Mesenchymal stem cell (in vitro differentiated cells and primary cell): ENCODE data around the gene SIRPB1.

ENCODE experiments used
- DNase-seq: peaks from one replicate; pipeline ENCODE4 v3.0.0-alpha.2; 2013
- H2AFZ ChIP-seq: one replicate; pipeline ENCODE4 v1.6.1; 2013; ENCODE audit warnings: low read depth, mild to moderate bottlenecking, control low read depth, inconsistent platforms, low read length, moderate library complexity
- H2AK5ac ChIP-seq: 2 replicates; pipeline ENCODE4 v1.6.1; 2013; ENCODE audit warnings: low read length, moderate library complexity, mild to moderate bottlenecking, inconsistent platforms; ENCODE audit not compliant: severe bottlenecking
- H2BK120ac ChIP-seq: one replicate; pipeline ENCODE4 v1.6.1; 2013; ENCODE audit warnings: low read depth, mild to moderate bottlenecking, inconsistent platforms, low read length, moderate library complexity
- H2BK12ac ChIP-seq, 2 experiments: one replicate each; pipeline ENCODE4 v1.6.1; 2013; ENCODE audit warnings: inconsistent platforms in 2 of 2, low read length in 2 of 2, mild to moderate bottlenecking in 2 of 2, moderate library complexity in 2 of 2, control low read depth in 1 of 2
- H2BK15ac ChIP-seq: one replicate; pipeline ENCODE4 v1.6.1; 2013; ENCODE audit warnings: mild to moderate bottlenecking, low read depth, inconsistent platforms; ENCODE audit not compliant: poor library complexity, severe bottlenecking
- H2BK5ac ChIP-seq: 2 replicates; pipeline ENCODE4 v1.6.1; 2013; ENCODE audit warnings: low read depth, mild to moderate bottlenecking, low read length, control low read depth, inconsistent platforms; ENCODE audit not compliant: poor library complexity, severe bottlenecking
- H3K14ac ChIP-seq, 2 experiments: one replicate each; pipeline ENCODE4 v1.6.1; 2013; ENCODE audit warnings: inconsistent platforms in 2 of 2, low read length in 2 of 2, control low read depth in 1 of 2, mild to moderate bottlenecking in 1 of 2, moderate library complexity in 1 of 2
- H3K18ac ChIP-seq, 2 experiments: one replicate each; pipeline ENCODE4 v1.6.1; 2013; ENCODE audit warnings: inconsistent platforms in 2 of 2, low read length in 2 of 2, control low read depth in 1 of 2, low read depth in 1 of 2, mild to moderate bottlenecking in 1 of 2
- H3K23ac ChIP-seq, 2 experiments: one replicate each; pipeline ENCODE4 v1.6.1; 2013; ENCODE audit warnings: inconsistent platforms in 2 of 2, low read length in 2 of 2, mild to moderate bottlenecking in 2 of 2, moderate library complexity in 2 of 2, control low read depth in 1 of 2
- H3K27ac ChIP-seq: 2 replicates; pipeline ENCODE4 v1.5.1; 2013; ENCODE audit warnings: mild to moderate bottlenecking, moderate library complexity, low read length, control low read depth, inconsistent platforms; ENCODE audit not compliant: poor library complexity, severe bottlenecking
- H3K27me3 ChIP-seq, 2 experiments: 2 replicates each; pipeline versions ENCODE4 v1.6.1 to v1.7.0; 2013; ENCODE audit warnings: low read length in 2 of 2, mild to moderate bottlenecking in 2 of 2, moderate library complexity in 2 of 2, control low read depth in 1 of 2, inconsistent platforms in 1 of 2; ENCODE audit not compliant: control insufficient read depth in 1 of 2, insufficient read depth in 1 of 2
- H3K36me3 ChIP-seq, 2 experiments: 2 replicates each; pipeline versions ENCODE4 v1.6.1 to v1.7.0; 2013; ENCODE audit warnings: low read length in 2 of 2, control low read depth in 1 of 2, inconsistent platforms in 1 of 2, low read depth in 1 of 2, mild to moderate bottlenecking in 1 of 2; ENCODE audit not compliant: insufficient read depth in 2 of 2, control insufficient read depth in 1 of 2
- H3K4ac ChIP-seq, 2 experiments: one replicate each; pipeline ENCODE4 v1.6.1; 2013; ENCODE audit warnings: inconsistent platforms in 2 of 2, low read length in 2 of 2, mild to moderate bottlenecking in 2 of 2, moderate library complexity in 2 of 2, control low read depth in 1 of 2, low read depth in 1 of 2
- H3K4me1 ChIP-seq: 2 replicates; pipeline ENCODE4 v1.6.1; 2013; ENCODE audit warnings: low read depth, low read length, control low read depth; ENCODE audit not compliant: control insufficient read depth, insufficient read depth
- H3K4me2 ChIP-seq: 2 replicates; pipeline ENCODE4 v1.6.1; 2013; ENCODE audit warnings: low read length, mild to moderate bottlenecking, inconsistent platforms; ENCODE audit not compliant: poor library complexity, severe bottlenecking
- H3K4me3 ChIP-seq, 2 experiments: 2 replicates each; pipeline versions ENCODE4 v1.5.1 to v1.7.0; 2013; ENCODE audit warnings: low read length in 2 of 2, mild to moderate bottlenecking in 2 of 2, control low read depth in 1 of 2, low read depth in 1 of 2; ENCODE audit not compliant: insufficient read depth in 1 of 2
- H3K79me1 ChIP-seq: replicated peaks from 2 replicates; pipeline ENCODE4 v1.6.1; 2013; ENCODE audit warnings: mild to moderate bottlenecking, control low read depth, low read length, inconsistent platforms; ENCODE audit not compliant: poor library complexity, severe bottlenecking
- H3K9ac ChIP-seq: 2 replicates; pipeline ENCODE4 v1.7.0; 2013; ENCODE audit warnings: mild to moderate bottlenecking, low read length, moderate library complexity
- H3K9me3 ChIP-seq: 2 replicates; pipeline ENCODE4 v1.7.0; 2013; ENCODE audit warnings: mild to moderate bottlenecking, low read length; ENCODE audit not compliant: control insufficient read depth
- H4K8ac ChIP-seq: one replicate; pipeline ENCODE4 v1.6.1; 2013; ENCODE audit warnings: inconsistent platforms, mild to moderate bottlenecking, low read length, moderate library complexity
- H4K91ac ChIP-seq: one replicate; pipeline ENCODE4 v1.6.1; 2013; ENCODE audit warnings: mild to moderate bottlenecking, low read length, inconsistent platforms
- WGBS: methylation state at CpG from one replicate; pipeline ENCODE4 v1.1.7; 2013; ENCODE audit warnings: mixed read lengths; 5-methylcytosine and 5-hydroxymethylcytosine counted together

Gene SIRPB1

GRCh38 chr20:1628621-1629020, 8.8 kb upstream of the SIRPB1 start:
- Histone ChIP-seq H4K91ac (no peak overlapping the region), H3K9me3 (no peaks in the 10 kb centered on the region), H2BK15ac (no peak overlapping the region), H3K27me3 (peaks cover 0 to 41% of the 10 kb centered on the region in 2 experiments), H2BK5ac (no peak overlapping the region), H3K18ac (no peak overlapping the region), H3K14ac (no peak overlapping the region), H3K9ac (no peak overlapping the region), H3K36me3 (no peaks in the 10 kb centered on the region), H2BK120ac (no peak overlapping the region), H3K4ac (no peak overlapping the region), H3K79me1 (no peaks in the 10 kb centered on the region), H3K4me3 (no peak overlapping the region), H4K8ac (no peak overlapping the region), H3K27ac (no peak overlapping the region), H2AFZ (no peak overlapping the region), H3K4me1 (peaks cover 2% of the 10 kb centered on the region), H2AK5ac (no peak overlapping the region), H3K23ac (no peak overlapping the region), H2BK12ac (no peak overlapping the region), H3K4me2 (no peak overlapping the region)
- 67% methylated on average over 4 of the region's 5 CpGs for WGBS
- no peak for DNase-seq

GRCh38 chr20:1627200-1627550, 7.4 kb upstream of the SIRPB1 start:
- Histone ChIP-seq H3K9me3 (no peaks in the 10 kb centered on the region), H3K4ac (no peak overlapping the region), H2BK120ac (no peak overlapping the region)

GRCh38 chr20:1626528-1627199, 6.9 kb upstream of the SIRPB1 start:
- H3K27me3 ChIP-seq, result peaks cover 0 to 41% of the 10 kb centered on the region in 2 experiments
- no peak overlapping the region for H3K23ac ChIP-seq
- H3K9me3 ChIP-seq, result no peaks in the 10 kb centered on the region
- H2AK5ac ChIP-seq, result no peak overlapping the region
- no peak overlapping the region for H3K18ac ChIP-seq
- no peak for DNase-seq
- H3K9ac ChIP-seq, result no peak overlapping the region
- H3K4me1 ChIP-seq, result peaks cover 2% of the 10 kb centered on the region
- H3K36me3 ChIP-seq, result no peaks in the 10 kb centered on the region
- no peak overlapping the region for H2AFZ ChIP-seq
- H3K27ac ChIP-seq, result no peak overlapping the region
- no peak overlapping the region for H4K8ac ChIP-seq
- H3K4me2 ChIP-seq, result no peak overlapping the region
- no peak overlapping the region for H3K4me3 ChIP-seq
- H2BK15ac ChIP-seq, result no peak overlapping the region
- no peak overlapping the region for H2BK120ac ChIP-seq
- no peak overlapping the region for H3K14ac ChIP-seq
- no peak overlapping the region for H3K4ac ChIP-seq
- H2BK5ac ChIP-seq, result no peak overlapping the region
- no peaks in the 10 kb centered on the region for H3K79me1 ChIP-seq
- H4K91ac ChIP-seq, result no peak overlapping the region
- H2BK12ac ChIP-seq, result no peak overlapping the region
- 45% methylated on average over 3 of the region's 3 CpGs for WGBS

More at GRCh38 chr20:1627200-1627550, 7.4 kb upstream of the SIRPB1 start:
- no peaks in the 10 kb centered on the region for H3K36me3 ChIP-seq
- no peak overlapping the region for H3K14ac ChIP-seq
- no peak overlapping the region for H3K9ac ChIP-seq
- no peak overlapping the region for H3K4me2 ChIP-seq
- H2BK12ac ChIP-seq, result no peak overlapping the region
- H4K91ac ChIP-seq, result no peak overlapping the region
- H3K4me1 ChIP-seq, result peaks cover 2% of the 10 kb centered on the region
- no peak overlapping the region for H3K23ac ChIP-seq
- no peak overlapping the region for H3K27ac ChIP-seq
- H3K4me3 ChIP-seq, result no peak overlapping the region
- H2AK5ac ChIP-seq, result no peak overlapping the region
- no peak overlapping the region for H3K18ac ChIP-seq
- H3K79me1 ChIP-seq, result no peaks in the 10 kb centered on the region
- no peak overlapping the region for H2BK15ac ChIP-seq
- peaks cover 0 to 41% of the 10 kb centered on the region in 2 experiments for H3K27me3 ChIP-seq
- H4K8ac ChIP-seq, result no peak overlapping the region
- no peak overlapping the region for H2AFZ ChIP-seq
- H2BK5ac ChIP-seq, result no peak overlapping the region
- WGBS, result 67% methylated on average over 2 of the region's 2 CpGs
- no peak for DNase-seq

GRCh38 chr20:1625083-1625690, 5.4 kb upstream of the SIRPB1 start:
- Histone ChIP-seq H3K27ac (no peak overlapping the region), H4K91ac (no peak overlapping the region), H2BK120ac (no peak overlapping the region), H3K4me3 (no peak overlapping the region), H3K36me3 (no peaks in the 10 kb centered on the region), H2AK5ac (no peak overlapping the region), H3K79me1 (no peaks in the 10 kb centered on the region), H3K4me2 (no peak overlapping the region), H3K4me1 (no peaks in the 10 kb centered on the region), H3K9ac (no peak overlapping the region), H2BK12ac (no peak overlapping the region), H3K14ac (no peak overlapping the region), H4K8ac (no peak overlapping the region), H2BK15ac (no peak overlapping the region), H3K27me3 (peaks cover 0 to 41% of the 10 kb centered on the region in 2 experiments), H3K18ac (no peak overlapping the region), H2BK5ac (no peak overlapping the region), H2AFZ (no peak overlapping the region), H3K9me3 (no peaks in the 10 kb centered on the region), H3K23ac (no peak overlapping the region), H3K4ac (no peak overlapping the region)
- no peak for DNase-seq
- no CpG with 5 or more reads among the region's 2 CpGs for WGBS
